HEK293 (cell line): ENCODE measurements around the gene YAF2.

Source experiments
- CTCF ChIA-PET: fragments of 350-600 bp; formaldehyde crosslinking; extraction: SDS; loops from one replicate; lab custom pipeline; 2021; ENCODE audit warnings: antibody characterized with exemption; lab: Yijun Ruan, JAX
- POLR2A ChIA-PET: fragments of 300-600 bp; formaldehyde crosslinking; extraction: SDS; loops from one replicate; lab custom pipeline; 2020; ENCODE audit warnings: antibody characterized with exemption, inconsistent platforms; lab: Yijun Ruan, JAX
- H3K27ac ChIP-seq: fragments of 200-500 bp; sonication (Bioruptor generic); 2 replicates; pipeline ENCODE4 v1.5.1; 2014; ENCODE audit warnings: low read depth, low read length, control low read depth, inconsistent platforms; ENCODE audit errors: extremely low read depth
- H3K36me3 ChIP-seq, 2 experiments: fragments of 200-500 bp in 1 of 2; sonication (Bioruptor generic) in 1 of 2; 1 replicate in 1 of 2; 2 replicates in 1 of 2; pipeline ENCODE4 v1.5.1; 2014 to 2017; ENCODE audit warnings: inconsistent platforms in 2 of 2, low read length in 2 of 2; ENCODE audit not compliant: control insufficient read depth in 2 of 2, insufficient read depth in 1 of 2
- H3K4me1 ChIP-seq: fragments of 200-500 bp; sonication (Bioruptor generic); 2 replicates; pipeline ENCODE4 v1.5.1; 2014; ENCODE audit warnings: mild to moderate bottlenecking, low read length, inconsistent platforms; ENCODE audit not compliant: control insufficient read depth, insufficient read depth
- H3K4me3 ChIP-seq: 2 replicates; pipeline ENCODE4 v1.5.1; 2011; ENCODE audit warnings: low read depth, mild to moderate bottlenecking, control low read depth, low read length, moderate library complexity
- H3K9me3 ChIP-seq: fragments of 200-500 bp; sonication (Bioruptor generic); 2 replicates; pipeline ENCODE4 v1.5.1; 2014; ENCODE audit warnings: low read depth, low read length, inconsistent platforms; ENCODE audit not compliant: control insufficient read depth, insufficient read depth
- FEZF1 ChIP-seq: fragments of 450-650 bp; formaldehyde crosslinking; IDR thresholded peaks from 2 replicates; pipeline ENCODE4 v1.5.1; 2016; ENCODE audit warnings: missing biosample characterization, missing genetic modification characterization
- SP3 ChIP-seq: fragments of 450-650 bp; formaldehyde crosslinking; IDR thresholded peaks from 2 replicates; pipeline ENCODE4 v1.5.1; 2016; ENCODE audit warnings: missing biosample characterization, missing genetic modification characterization
- ZBTB17 ChIP-seq: fragments of 450-650 bp; formaldehyde crosslinking; IDR thresholded peaks from 2 replicates; pipeline ENCODE4 v1.5.1; 2016; ENCODE audit warnings: missing biosample characterization, missing genetic modification characterization
- ZBTB7A ChIP-seq: fragments of 450-650 bp; formaldehyde crosslinking; IDR thresholded peaks from 2 replicates; pipeline ENCODE4 v1.5.1; 2016; ENCODE audit warnings: low read depth, missing biosample characterization, missing genetic modification characterization
- ZBTB8A ChIP-seq: fragments of 450-650 bp; formaldehyde crosslinking; IDR thresholded peaks from 2 replicates; pipeline ENCODE4 v1.5.1; 2016; ENCODE audit warnings: missing biosample characterization, missing genetic modification characterization
- ZFP41 ChIP-seq: fragments of 450-650 bp; formaldehyde crosslinking; IDR thresholded peaks from 2 replicates; pipeline ENCODE4 v1.5.1; 2016; ENCODE audit warnings: missing biosample characterization, missing genetic modification characterization, borderline replicate concordance
- ZNF184 ChIP-seq: fragments of 450-650 bp; IDR thresholded peaks from 2 replicates; pipeline ENCODE4 v1.5.1; 2018; ENCODE audit warnings: missing biosample characterization, mild to moderate bottlenecking, missing genetic modification characterization
- ZNF239 ChIP-seq: fragments of 450-650 bp; formaldehyde crosslinking; IDR thresholded peaks from 2 replicates; pipeline ENCODE4 v1.5.1; 2016; ENCODE audit warnings: missing biosample characterization, missing genetic modification characterization
- ZNF544 ChIP-seq: fragments of 450-650 bp; formaldehyde crosslinking; IDR thresholded peaks from 2 replicates; pipeline ENCODE4 v1.5.0; 2017; ENCODE audit warnings: missing biosample characterization, missing genetic modification characterization
- ZNF548 ChIP-seq: fragments of 450-650 bp; formaldehyde crosslinking; IDR thresholded peaks from 2 replicates; pipeline ENCODE4 v1.5.1; 2016; ENCODE audit warnings: missing biosample characterization, missing genetic modification characterization
- ZNF621 ChIP-seq: fragments of 450-650 bp; formaldehyde crosslinking; IDR thresholded peaks from 2 replicates; pipeline ENCODE4 v1.5.1; 2017; ENCODE audit warnings: missing biosample characterization, missing genetic modification characterization
- ZNF626 ChIP-seq: fragments of 450-650 bp; sonication (Bioruptor Pico); formaldehyde crosslinking; IDR thresholded peaks from 2 replicates; pipeline ENCODE4 v1.5.1; 2018; ENCODE audit warnings: missing biosample characterization, missing genetic modification characterization, inconsistent platforms
- ZNF777 ChIP-seq: fragments of 450-650 bp; formaldehyde crosslinking; IDR thresholded peaks from 2 replicates; pipeline ENCODE4 v1.5.1; 2017; ENCODE audit warnings: missing biosample characterization, missing genetic modification characterization, borderline replicate concordance
- TF ChIP-seq, protein P1 (sequence below): fragments of 450-650 bp; formaldehyde crosslinking; IDR thresholded peaks from 2 replicates; pipeline ENCODE4 v1.5.1; 2016; ENCODE audit warnings: missing biosample characterization, missing genetic modification characterization, borderline replicate concordance
- TF ChIP-seq, protein P2 (sequence below): IDR thresholded peaks from 2 replicates; pipeline ENCODE4 v1.6.1; 2011; ENCODE audit warnings: mild to moderate bottlenecking, low read depth, low read length, borderline replicate concordance
- TF ChIP-seq, protein P3 (sequence below): fragments of 450-650 bp; formaldehyde crosslinking; IDR thresholded peaks from 2 replicates; pipeline ENCODE4 v1.5.1; 2016; ENCODE audit warnings: missing biosample characterization, missing genetic modification characterization
- TF ChIP-seq, protein P4 (sequence below): fragments of 450-650 bp; formaldehyde crosslinking; IDR thresholded peaks from 2 replicates; pipeline ENCODE4 v1.5.1; 2016; ENCODE audit warnings: missing biosample characterization, missing genetic modification characterization
- TF ChIP-seq, protein P5 (sequence below): fragments of 450-650 bp; formaldehyde crosslinking; IDR thresholded peaks from 2 replicates; pipeline ENCODE4 v1.5.0; 2017; ENCODE audit warnings: missing biosample characterization, missing genetic modification characterization, borderline replicate concordance
- TF ChIP-seq, protein P6 (sequence below): fragments of 450-650 bp; formaldehyde crosslinking; optimal IDR thresholded peaks from 2 replicates; pipeline ENCODE3; 2016; ENCODE audit warnings: missing biosample characterization, mild to moderate bottlenecking, missing genetic modification characterization

YAF2 gene

DNA sequence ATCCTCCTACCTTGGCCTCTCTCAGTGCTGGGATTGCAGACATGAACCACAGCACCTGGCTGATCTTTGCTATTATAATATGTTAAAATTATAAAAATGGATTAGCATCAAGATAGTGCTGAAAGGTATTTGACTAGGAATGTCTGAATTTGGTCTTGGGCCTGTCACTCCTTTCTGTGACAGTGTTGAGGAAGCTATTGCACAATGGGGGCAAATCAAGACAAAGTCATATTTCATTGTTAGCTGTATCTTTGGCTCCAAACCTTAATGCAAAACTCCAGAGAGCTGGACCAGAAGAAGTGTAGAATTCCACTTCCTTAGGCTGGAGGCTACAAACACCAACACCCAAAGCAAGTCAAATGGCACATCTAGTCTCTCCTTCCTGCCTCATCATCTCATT, 45.7 kb upstream of the YAF2 start (continued):
- TF ChIP-seq, protein P1, sequence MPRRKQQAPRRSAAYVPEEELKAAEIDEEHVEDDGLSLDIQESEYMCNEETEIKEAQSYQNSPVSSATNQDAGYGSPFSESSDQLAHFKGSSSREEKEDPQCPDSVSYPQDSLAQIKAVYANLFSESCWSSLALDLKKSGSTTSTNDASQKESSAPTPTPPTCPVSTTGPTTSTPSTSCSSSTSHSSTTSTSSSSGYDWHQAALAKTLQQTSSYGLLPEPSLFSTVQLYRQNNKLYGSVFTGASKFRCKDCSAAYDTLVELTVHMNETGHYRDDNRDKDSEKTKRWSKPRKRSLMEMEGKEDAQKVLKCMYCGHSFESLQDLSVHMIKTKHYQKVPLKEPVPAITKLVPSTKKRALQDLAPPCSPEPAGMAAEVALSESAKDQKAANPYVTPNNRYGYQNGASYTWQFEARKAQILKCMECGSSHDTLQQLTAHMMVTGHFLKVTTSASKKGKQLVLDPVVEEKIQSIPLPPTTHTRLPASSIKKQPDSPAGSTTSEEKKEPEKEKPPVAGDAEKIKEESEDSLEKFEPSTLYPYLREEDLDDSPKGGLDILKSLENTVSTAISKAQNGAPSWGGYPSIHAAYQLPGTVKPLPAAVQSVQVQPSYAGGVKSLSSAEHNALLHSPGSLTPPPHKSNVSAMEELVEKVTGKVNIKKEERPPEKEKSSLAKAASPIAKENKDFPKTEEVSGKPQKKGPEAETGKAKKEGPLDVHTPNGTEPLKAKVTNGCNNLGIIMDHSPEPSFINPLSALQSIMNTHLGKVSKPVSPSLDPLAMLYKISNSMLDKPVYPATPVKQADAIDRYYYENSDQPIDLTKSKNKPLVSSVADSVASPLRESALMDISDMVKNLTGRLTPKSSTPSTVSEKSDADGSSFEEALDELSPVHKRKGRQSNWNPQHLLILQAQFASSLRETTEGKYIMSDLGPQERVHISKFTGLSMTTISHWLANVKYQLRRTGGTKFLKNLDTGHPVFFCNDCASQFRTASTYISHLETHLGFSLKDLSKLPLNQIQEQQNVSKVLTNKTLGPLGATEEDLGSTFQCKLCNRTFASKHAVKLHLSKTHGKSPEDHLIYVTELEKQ (tag by site-specific recombination): no peak
- TF ChIP-seq ZBTB7A (tag by site-specific recombination) (no peak), ZNF777 (tag by site-specific recombination) (no peak), ZNF544 (no peak)
- TF ChIP-seq, protein P2, sequence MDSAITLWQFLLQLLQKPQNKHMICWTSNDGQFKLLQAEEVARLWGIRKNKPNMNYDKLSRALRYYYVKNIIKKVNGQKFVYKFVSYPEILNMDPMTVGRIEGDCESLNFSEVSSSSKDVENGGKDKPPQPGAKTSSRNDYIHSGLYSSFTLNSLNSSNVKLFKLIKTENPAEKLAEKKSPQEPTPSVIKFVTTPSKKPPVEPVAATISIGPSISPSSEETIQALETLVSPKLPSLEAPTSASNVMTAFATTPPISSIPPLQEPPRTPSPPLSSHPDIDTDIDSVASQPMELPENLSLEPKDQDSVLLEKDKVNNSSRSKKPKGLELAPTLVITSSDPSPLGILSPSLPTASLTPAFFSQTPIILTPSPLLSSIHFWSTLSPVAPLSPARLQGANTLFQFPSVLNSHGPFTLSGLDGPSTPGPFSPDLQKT: no peak

DNA sequence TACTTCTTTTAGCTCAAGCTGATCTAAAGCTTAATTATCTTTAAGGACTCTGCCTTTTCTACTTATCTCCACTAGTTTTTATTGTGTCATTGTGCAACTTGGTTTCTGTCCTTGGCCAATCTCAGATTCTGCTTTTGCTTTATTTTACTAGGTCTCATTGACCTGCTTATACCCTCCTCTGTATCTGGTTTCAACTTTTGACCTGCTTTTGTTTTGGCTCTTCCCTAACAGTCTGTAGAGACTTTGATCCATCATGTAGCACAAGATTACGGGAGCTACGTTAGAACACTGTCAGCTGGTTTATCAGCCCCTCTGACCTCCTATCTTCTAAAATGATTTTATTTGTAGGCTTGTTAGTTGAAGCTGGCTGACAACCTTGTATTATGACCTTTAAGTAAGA, 44.2 kb upstream of the YAF2 start:
- POLR2A ChIA-PET: interaction anchor here (0.5 kb wide), 1 partner anchor 23 kb away, joined by 3 read pairs; no protein-coding TSS in a partner anchor
- Histone ChIP-seq H3K27ac (no peak overlapping the region), H3K36me3 (no peaks in the 10 kb centered on the region), H3K4me1 (peaks cover 13% of the 10 kb centered on the region), H3K4me3 (no peak overlapping the region), H3K9me3 (no peaks in the 10 kb centered on the region)
- TF ChIP-seq SP3 (tag by site-specific recombination) (no peak), ZNF626 (tag by site-specific recombination) (no peak), ZBTB17 (tag by site-specific recombination) (peak; percentile 26; the same call in 1 of the 2 replicates)
- TF ChIP-seq, protein P3, sequence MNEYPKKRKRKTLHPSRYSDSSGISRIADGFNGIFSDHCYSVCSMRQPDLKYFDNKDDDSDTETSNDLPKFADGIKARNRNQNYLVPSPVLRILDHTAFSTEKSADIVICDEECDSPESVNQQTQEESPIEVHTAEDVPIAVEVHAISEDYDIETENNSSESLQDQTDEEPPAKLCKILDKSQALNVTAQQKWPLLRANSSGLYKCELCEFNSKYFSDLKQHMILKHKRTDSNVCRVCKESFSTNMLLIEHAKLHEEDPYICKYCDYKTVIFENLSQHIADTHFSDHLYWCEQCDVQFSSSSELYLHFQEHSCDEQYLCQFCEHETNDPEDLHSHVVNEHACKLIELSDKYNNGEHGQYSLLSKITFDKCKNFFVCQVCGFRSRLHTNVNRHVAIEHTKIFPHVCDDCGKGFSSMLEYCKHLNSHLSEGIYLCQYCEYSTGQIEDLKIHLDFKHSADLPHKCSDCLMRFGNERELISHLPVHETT (tag by site-specific recombination): no peak
- TF ChIP-seq, protein P4, sequence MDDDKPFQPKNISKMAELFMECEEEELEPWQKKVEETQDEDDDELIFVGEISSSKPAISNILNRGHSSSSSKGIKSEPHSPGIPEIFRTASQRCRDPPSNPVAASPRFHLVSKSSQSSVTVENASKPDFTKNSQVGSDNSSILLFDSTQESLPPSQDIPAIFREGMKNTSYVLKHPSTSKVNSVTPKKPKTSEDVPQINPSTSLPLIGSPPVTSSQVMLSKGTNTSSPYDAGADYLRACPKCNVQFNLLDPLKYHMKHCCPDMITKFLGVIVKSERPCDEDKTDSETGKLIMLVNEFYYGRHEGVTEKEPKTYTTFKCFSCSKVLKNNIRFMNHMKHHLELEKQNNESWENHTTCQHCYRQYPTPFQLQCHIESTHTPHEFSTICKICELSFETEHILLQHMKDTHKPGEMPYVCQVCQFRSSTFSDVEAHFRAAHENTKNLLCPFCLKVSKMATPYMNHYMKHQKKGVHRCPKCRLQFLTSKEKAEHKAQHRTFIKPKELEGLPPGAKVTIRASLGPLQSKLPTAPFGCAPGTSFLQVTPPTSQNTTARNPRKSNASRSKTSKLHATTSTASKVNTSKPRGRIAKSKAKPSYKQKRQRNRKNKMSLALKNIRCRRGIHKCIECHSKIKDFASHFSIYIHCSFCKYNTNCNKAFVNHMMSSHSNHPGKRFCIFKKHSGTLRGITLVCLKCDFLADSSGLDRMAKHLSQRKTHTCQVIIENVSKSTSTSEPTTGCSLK (tag by site-specific recombination): no peak
- CTCF ChIA-PET: interaction anchor here (0.9 to 1.3 kb wide), 2 partner anchors 14 to 258 kb away, joined by 3 read pairs; no protein-coding TSS in a partner anchor

DNA sequence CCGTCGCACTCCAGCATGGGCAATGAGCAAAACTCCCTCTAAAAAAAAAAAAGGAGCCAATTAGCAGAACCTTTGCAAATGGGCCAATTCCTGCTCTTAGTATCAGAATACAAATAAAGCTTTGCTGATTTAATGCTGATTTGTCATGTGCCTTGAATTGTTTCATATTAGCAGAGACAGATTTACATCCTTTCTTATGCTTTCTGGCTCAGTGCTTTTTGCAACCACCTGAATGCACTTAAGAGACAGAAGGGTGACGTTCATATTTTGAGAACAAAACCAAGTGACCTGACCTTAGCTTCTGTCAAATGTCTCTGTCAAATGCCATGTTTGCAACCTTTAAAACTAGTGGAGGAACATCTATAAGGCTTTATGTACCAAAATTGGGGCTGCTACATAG, 43.8 kb upstream of the YAF2 start:
- POLR2A ChIA-PET: interaction anchor here (0.5 kb wide), 1 partner anchor 23 kb away, joined by 3 read pairs; no protein-coding TSS in a partner anchor
- Histone ChIP-seq H3K27ac (no peak overlapping the region), H3K36me3 (no peaks in the 10 kb centered on the region), H3K4me3 (no peak overlapping the region), H3K9me3 (no peaks in the 10 kb centered on the region), H3K4me1 (peaks cover 13% of the 10 kb centered on the region)
- CTCF ChIA-PET: interaction anchor here (0.9 to 1.8 kb wide), 3 partner anchors 14 to 258 kb away, joined by 3 to 6 read pairs (median 3); no protein-coding TSS in a partner anchor
- TF ChIP-seq ZFP41 (tag by site-specific recombination) (no peak), ZNF548 (tag by site-specific recombination) (no peak), FEZF1 (tag by site-specific recombination) (no peak), ZNF621 (tag by site-specific recombination) (no peak), ZNF239 (tag by site-specific recombination) (no peak), ZBTB8A (tag by site-specific recombination) (no peak), ZNF184 (no peak)
- TF ChIP-seq, protein P5, sequence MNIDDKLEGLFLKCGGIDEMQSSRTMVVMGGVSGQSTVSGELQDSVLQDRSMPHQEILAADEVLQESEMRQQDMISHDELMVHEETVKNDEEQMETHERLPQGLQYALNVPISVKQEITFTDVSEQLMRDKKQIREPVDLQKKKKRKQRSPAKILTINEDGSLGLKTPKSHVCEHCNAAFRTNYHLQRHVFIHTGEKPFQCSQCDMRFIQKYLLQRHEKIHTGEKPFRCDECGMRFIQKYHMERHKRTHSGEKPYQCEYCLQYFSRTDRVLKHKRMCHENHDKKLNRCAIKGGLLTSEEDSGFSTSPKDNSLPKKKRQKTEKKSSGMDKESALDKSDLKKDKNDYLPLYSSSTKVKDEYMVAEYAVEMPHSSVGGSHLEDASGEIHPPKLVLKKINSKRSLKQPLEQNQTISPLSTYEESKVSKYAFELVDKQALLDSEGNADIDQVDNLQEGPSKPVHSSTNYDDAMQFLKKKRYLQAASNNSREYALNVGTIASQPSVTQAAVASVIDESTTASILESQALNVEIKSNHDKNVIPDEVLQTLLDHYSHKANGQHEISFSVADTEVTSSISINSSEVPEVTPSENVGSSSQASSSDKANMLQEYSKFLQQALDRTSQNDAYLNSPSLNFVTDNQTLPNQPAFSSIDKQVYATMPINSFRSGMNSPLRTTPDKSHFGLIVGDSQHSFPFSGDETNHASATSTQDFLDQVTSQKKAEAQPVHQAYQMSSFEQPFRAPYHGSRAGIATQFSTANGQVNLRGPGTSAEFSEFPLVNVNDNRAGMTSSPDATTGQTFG (tag by site-specific recombination): no peak
- TF ChIP-seq, protein P6, sequence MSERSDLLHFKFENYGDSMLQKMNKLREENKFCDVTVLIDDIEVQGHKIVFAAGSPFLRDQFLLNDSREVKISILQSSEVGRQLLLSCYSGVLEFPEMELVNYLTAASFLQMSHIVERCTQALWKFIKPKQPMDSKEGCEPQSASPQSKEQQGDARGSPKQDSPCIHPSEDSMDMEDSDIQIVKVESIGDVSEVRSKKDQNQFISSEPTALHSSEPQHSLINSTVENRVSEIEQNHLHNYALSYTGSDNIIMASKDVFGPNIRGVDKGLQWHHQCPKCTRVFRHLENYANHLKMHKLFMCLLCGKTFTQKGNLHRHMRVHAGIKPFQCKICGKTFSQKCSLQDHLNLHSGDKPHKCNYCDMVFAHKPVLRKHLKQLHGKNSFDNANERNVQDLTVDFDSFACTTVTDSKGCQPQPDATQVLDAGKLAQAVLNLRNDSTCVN (tag by site-specific recombination): no peak
